Transverse colon (tissue), 3 donors: ENCODE results near the gene RALGAPA2.

Experiments used
- CTCF ChIP-seq, 5 experiments: fragments of 200-600 bp in 3 of 5; fragments of 450-650 bp in 2 of 5; sonication (generic) in 3 of 5; IDR thresholded peaks; 1 replicate in 2 of 5; 2 replicates in 3 of 5; pipeline ENCODE4 v1.5.1; 2016 to 2017; ENCODE audit warnings: antibody characterized with exemption in 5 of 5, inconsistent platforms in 3 of 5, mild to moderate bottlenecking in 2 of 5, moderate library complexity in 1 of 5
- POLR2A ChIP-seq: fragments of 450-650 bp; IDR thresholded peaks from one replicate; pipeline ENCODE4 v1.6.1; 2016; ENCODE audit warnings: antibody characterized with exemption, mild to moderate bottlenecking, moderate library complexity

- TF ChIP-seq CTCF (IDR thresholded peaks at IDR 0.05) (no peak), POLR2A (no peak)
Observed at GRCh38 chr20:20604907-20605306, 107.5 kb downstream of the RALGAPA2 start.
